NCI-H345 treated with DMSO at 0.1 percent for 48 hours (cell line): ENCODE data around the gene ARL3.
A peak's percentile ranks its signal among the peaks of the same experiment; 100 is the strongest.

Experiments
- DNase-seq: peaks from one replicate; lab custom pipeline; 2025; ENCODE audit not compliant: unreplicated experiment; lab: John Stamatoyannopoulos, UW

Gene ARL3

GRCh38 chr10:102641880-102642735 lies 72.1 kb downstream of the ARL3 start:
- peak; percentile 84 for DNase-seq

GRCh38 chr10:102641402-102641801 lies 72.8 kb downstream of the ARL3 start:
- peak; percentile 26 for DNase-seq

GRCh38 chr10:102639537-102639936 lies 74.7 kb downstream of the ARL3 start:
- no peak for DNase-seq

- DNase-seq = no peak
Measured at GRCh38 chr10:102635377-102635776, 78.8 kb downstream of the ARL3 start.

GRCh38 chr10:102634686-102635085 lies 79.5 kb downstream of the ARL3 start:
- no peak for DNase-seq

GRCh38 chr10:102633848-102634247 lies 80.3 kb downstream of the ARL3 start:
- DNase-seq = no peak

GRCh38 chr10:102633287-102633686 lies 80.9 kb downstream of the ARL3 start:
- no peak for DNase-seq

- DNase-seq = no peak
Measured at GRCh38 chr10:102632394-102633111, 81.6 kb downstream of the ARL3 start.

GRCh38 chr10:102631525-102632393 lies 82.4 kb downstream of the ARL3 start:
- no peak for DNase-seq

GRCh38 chr10:102630663-102631062 lies 83.5 kb downstream of the ARL3 start:
- DNase-seq = no peak

GRCh38 chr10:102629661-102630614 lies 84.3 kb downstream of the ARL3 start:
- DNase-seq = no peak

GRCh38 chr10:102628451-102628911 lies 85.7 kb downstream of the ARL3 start:
- no peak for DNase-seq

GRCh38 chr10:102627736-102628293 lies 86.4 kb downstream of the ARL3 start:
- DNase-seq = no peak

- DNase-seq = no peak
Measured at GRCh38 chr10:102627291-102627735, 86.9 kb downstream of the ARL3 start.

GRCh38 chr10:102626026-102626685 lies 88.0 kb downstream of the ARL3 start:
- DNase-seq = no peak

GRCh38 chr10:102624751-102625645 lies 89.2 kb downstream of the ARL3 start:
- DNase-seq = no peak

- DNase-seq = no peak
Measured at GRCh38 chr10:102624094-102624493, 90.1 kb downstream of the ARL3 start.
